Measurements from ENCODE around the gene COBLL1.

- TF ChIP-seq CTCF (IDR thresholded peaks at IDR 0.05) (no peak), POLR2A (IDR thresholded peaks at IDR 0.05) (no peak)
These were observed 9.7 kb downstream of the COBLL1 start for GRCh38 chr2:164831887-164832286.
